VCaP (cell line): ENCODE results near the gene RRAD.

ENCODE experiments used
- H3K27ac ChIP-seq: fragments of 450-650 bp; 2 replicates; pipeline ENCODE4 v1.5.1; 2017
- TF ChIP-seq, protein P1 (sequence below): fragments of 450-650 bp; conservative IDR thresholded peaks from 2 replicates; pipeline ENCODE4 v1.5.1; 2017; ENCODE audit warnings: mild to moderate bottlenecking, moderate library complexity

RRAD gene

DNA sequence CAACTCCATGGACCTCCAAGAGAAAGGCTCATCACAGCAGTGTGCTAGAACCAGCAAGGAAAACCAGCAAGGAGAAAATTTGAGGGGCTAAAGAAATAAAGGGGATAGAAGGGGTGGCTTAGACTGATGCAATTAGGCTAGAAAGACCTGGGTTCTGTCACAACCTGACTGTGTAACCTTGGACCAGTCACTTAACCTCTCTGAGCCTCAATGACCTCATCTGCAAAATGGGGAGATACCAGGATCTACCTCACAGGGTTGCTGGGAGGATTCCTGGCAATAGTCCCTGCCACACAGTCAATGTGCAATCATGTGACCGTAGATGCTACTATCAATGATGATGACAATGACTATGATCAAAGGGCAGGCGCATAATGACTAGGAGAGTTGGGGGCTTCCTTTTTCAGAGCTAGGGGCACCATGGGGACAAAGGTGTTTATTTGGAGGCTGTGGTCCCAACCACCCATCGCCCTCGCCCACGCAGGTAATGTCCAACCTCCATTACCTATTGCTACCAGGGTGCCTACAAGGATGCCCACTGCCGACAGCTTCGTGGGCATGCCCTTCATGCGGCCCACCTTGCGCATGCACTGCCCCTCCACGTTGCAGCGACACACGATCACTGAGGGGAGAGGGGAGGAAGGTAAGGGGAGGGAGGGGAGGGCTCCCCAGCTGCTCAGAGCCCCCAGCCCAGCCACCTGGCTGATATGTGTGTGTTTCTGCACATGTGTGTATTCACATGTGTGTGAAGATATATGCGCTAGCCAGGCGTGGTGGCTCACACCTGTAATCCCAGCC is 16.4 kb downstream of the RRAD start:
- TF ChIP-seq, protein P1, sequence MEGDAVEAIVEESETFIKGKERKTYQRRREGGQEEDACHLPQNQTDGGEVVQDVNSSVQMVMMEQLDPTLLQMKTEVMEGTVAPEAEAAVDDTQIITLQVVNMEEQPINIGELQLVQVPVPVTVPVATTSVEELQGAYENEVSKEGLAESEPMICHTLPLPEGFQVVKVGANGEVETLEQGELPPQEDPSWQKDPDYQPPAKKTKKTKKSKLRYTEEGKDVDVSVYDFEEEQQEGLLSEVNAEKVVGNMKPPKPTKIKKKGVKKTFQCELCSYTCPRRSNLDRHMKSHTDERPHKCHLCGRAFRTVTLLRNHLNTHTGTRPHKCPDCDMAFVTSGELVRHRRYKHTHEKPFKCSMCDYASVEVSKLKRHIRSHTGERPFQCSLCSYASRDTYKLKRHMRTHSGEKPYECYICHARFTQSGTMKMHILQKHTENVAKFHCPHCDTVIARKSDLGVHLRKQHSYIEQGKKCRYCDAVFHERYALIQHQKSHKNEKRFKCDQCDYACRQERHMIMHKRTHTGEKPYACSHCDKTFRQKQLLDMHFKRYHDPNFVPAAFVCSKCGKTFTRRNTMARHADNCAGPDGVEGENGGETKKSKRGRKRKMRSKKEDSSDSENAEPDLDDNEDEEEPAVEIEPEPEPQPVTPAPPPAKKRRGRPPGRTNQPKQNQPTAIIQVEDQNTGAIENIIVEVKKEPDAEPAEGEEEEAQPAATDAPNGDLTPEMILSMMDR, result no peak
- H3K27ac ChIP-seq, result no peak overlapping the region

DNA sequence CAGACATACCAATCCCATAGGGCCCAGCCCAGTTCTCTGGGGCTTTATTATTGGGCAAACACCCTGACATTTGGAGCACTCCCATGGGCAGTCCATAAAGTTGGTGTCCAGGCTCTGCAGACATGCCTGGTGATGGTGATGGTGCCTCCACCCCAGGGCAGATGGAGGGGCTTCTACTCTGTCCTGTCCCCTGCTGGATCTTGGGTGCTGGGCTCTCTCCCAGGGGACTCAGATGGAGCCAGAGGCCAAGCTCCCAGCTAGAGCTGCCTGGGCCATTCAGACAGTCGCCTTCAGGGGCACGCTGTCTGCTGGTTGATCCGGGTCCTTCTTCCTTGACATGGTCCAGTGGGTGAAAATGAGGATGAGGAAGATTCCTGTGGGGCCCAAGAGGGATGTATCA is 17.2 kb downstream of the RRAD start:
- TF ChIP-seq, protein P1, result no peak
- no peak overlapping the region for H3K27ac ChIP-seq

DNA sequence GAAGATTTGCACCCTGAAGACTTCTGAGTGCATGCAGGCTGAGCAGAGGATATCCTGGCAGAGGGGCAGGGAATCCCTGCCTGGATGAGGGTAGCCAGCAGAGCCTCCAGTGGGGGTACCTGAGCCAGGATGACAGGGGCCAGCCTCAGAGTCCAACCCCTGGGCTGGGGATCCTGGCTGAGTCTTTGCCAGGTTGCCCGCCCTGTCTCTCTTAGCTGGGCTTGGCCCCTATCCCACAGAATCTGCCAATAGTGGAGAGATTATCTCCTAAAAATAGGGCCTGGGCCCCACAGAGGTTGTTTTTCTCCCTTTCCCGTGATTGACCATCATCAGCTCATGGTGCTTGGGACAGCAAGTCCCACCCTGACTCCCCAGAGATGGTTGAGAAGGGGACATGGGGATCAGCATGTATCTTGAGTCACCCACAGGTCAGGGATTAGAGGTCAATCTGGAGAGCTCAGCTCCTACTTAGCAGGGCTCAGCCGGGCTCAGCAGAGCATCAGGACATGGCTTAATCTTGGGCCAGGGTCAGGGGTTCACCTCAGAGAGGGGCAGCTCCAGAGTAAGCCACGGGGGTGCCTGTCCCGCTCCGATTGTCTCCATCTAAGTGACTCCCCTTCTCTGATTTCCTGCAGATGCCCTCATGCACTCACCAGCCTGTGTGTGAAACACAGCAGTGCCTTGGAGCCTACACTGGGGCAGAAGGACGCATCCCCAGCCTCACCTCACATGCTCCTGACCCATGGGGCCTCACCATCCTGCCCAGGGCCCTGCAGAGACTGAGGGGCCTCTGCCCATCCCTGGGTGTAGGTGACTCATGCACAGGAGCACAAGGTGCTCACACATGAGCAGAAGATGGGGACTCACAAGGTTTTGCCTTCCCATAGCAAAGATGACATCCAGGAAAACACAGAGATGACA is 18.2 kb downstream of the RRAD start:
- TF ChIP-seq, protein P1, result no peak
- no peak overlapping the region for H3K27ac ChIP-seq

DNA sequence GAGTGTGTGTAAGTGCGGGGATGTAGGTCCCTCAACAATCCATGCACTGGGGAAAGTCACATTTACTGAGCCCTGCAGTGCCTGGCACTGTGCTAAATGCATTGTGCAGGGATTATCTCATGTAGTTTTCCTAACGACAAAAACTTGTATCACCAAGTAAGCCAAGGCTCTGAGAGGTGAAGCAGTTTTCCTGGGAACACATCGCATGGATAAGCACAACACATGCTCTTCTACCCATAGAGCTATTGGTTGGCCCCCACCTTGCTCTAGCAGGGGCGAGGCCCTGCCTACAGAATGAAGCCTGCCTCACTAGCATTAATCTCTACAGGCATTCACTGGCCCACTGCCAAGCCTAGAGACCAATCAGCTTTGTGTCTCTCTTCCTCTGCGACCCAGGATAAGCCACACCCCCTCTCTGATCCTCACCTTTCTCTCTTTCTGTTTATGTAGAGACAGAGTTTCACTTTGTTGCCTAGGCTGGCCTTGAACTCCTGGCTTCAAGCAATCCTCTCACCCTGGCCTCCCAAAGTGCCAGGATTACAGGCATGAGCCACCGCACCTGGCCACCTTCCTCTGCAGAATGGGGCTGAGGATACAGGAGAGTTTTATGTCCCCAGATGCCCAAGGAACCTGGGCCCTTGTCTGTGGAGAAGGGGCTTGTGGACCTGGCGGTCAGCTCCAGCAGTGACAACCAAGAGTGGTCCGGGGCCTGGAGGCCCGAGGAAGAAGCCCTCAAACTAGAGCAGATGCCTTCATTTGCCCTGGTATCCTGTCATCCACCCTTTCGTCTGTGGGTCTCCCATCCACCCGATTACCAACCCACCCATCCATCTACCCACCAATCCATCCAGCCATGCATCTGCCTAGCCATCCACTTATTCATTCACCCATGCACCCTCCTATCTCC is 19.4 kb downstream of the RRAD start:
- TF ChIP-seq, protein P1, result no peak
- no peak overlapping the region for H3K27ac ChIP-seq

DNA sequence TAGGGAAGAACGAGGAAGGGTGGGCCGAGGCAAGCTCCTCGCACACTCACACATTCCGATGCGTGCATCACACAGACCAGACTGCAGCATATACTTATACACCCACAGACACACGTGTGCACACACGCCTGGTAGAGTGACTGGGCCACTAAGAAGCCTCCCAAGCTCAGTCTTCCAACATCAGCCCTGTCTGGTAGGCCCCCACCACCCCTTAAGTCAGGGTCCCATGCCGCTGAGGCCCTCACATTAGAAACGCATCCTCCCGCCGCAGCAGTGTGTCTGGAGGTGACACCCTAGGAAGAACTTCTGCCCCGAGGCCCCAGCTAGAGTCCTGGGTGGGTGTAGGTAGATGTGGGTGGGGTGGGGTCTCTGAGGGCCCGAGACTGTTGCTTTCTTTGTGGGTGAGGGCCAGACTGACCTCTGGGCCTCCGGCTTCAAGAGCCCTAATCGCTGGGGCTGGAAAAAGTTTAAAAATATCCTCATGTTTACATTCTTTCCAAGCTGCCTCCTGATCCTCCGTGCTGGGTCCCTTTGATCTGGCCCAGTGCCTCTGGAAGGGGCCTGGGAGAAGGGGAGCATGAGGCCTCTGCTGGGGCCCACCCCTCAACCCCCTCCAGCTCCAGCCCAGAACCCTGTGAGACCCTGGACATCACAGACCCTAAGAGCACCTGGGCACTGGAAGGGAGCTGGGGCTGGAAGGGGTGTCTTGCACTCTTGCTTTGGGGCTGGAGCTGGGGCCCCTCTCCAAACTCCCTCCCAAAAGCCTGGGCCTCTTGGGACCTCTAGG is 20.3 kb downstream of the RRAD start:
- no peak overlapping the region for H3K27ac ChIP-seq

DNA sequence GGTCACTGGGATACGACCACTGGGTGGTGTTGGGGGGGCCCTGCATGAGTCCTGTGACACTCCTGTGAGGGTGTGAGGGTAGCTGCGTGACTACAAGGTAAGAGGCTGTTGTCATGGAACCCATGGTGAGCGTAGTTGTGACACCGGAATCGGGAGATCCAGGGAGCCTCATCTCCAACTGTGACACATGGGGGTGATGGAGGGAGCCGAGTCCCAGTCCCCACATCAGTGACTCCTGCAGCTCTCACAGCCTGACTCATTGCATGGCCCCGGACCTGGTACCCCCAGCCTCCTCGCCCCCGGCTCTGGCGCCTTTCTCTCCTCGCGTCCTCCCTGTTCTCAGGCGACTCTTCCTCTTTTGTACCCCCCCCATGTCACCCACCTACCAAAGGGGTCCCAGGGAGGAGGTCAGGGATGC is 20.9 kb downstream of the RRAD start:
- H3K27ac ChIP-seq, result no peak overlapping the region
- TF ChIP-seq, protein P1, result no peak

More for the DNA sequence above, 20.3 kb downstream of the RRAD start:
- TF ChIP-seq, protein P1, result no peak
